Naive thymus-derived CD8-positive, alpha-beta T cell (primary cell): ENCODE data around the gene PIGL. TPM values are rescaled to one million over a fixed set of nuclear protein-coding genes. Genes with fewer than 3 reads are reported as not detected.
A peak's percentile ranks its signal among the peaks of the same experiment; 100 is the strongest.
"Not testable (repeated sequence)": the region's sequence is repeated elsewhere in the genome, so short reads cannot be mapped to it uniquely, and the experiment has no call there.

ENCODE experiments used
- ATAC-seq, 2 donors: fragments of 150-1000 bp; cut with Tn5 transposase in 1 of 2; sonication (Bioruptor Pico), chemical (Tn5 transposase) in 1 of 2; 1 replicate in 1 of 2; 2 replicates in 1 of 2; pipeline ENCODE4 v1.10.0; 2021; ENCODE audit warnings: mild to moderate bottlenecking in 2 of 2, moderate library complexity in 2 of 2
- POLR2A ChIA-PET: fragments of 350-600 bp; sonication (Branson Sonifier 250); formaldehyde crosslinking; loops from one replicate; lab custom pipeline; 2021; ENCODE audit warnings: antibody characterized with exemption; lab: Charles Lee
- DNase-seq, 10 donors: peaks; one replicate each; pipeline versions ENCODE4 v3.0.0 to v3.0.0-alpha.2; 2020 to 2022
- H3K27ac Mint-ChIP-seq, 10 donors: one replicate each; pipeline ENCODE4 v1.8.0; 2020 to 2022; ENCODE audit warnings: mild to moderate bottlenecking in 10 of 10, mixed read lengths in 10 of 10, moderate library complexity in 4 of 10, inconsistent platforms in 1 of 10
- H3K27me3 Mint-ChIP-seq, 5 donors: one replicate each; pipeline ENCODE4 v1.8.0; 2021 to 2022; ENCODE audit warnings: mixed read lengths in 5 of 5
- H3K36me3 Mint-ChIP-seq, 3 donors: one replicate each; pipeline ENCODE4 v1.8.0; 2020 to 2022; ENCODE audit warnings: mixed read lengths in 3 of 3, mild to moderate bottlenecking in 2 of 3, inconsistent platforms in 1 of 3
- H3K4me1 Mint-ChIP-seq, 4 donors: one replicate each; pipeline ENCODE4 v1.8.0; 2021 to 2022; ENCODE audit warnings: mixed read lengths in 4 of 4
- H3K4me3 Mint-ChIP-seq, 10 donors: one replicate each; pipeline ENCODE4 v1.8.0; 2020 to 2022; ENCODE audit warnings: mild to moderate bottlenecking in 10 of 10, mixed read lengths in 10 of 10, moderate library complexity in 6 of 10, inconsistent platforms in 1 of 10
- H3K9me3 Mint-ChIP-seq, 9 donors: one replicate each; pipeline ENCODE4 v1.8.0; 2020 to 2022; ENCODE audit warnings: mixed read lengths in 9 of 9, mild to moderate bottlenecking in 3 of 9, inconsistent platforms in 1 of 9, moderate library complexity in 1 of 9
- polyA plus RNA-seq, 3 donors: library from polyadenylated mRNA; unstranded; fragments of 300-500 nt; fragmentation: Illumina TruSeq; gene quantifications; one replicate each; pipeline ENCODE4 v1.2.3, GENCODE V29; 2021
- total RNA-seq, 8 experiments: library from RNA in 2 of 8; stranded (reverse) in 2 of 8; gene quantifications; one replicate each; pipeline ENCODE4 v1.2.3 and lab custom pipeline; 2021 to 2026

PIGL gene
- total and polyA plus RNA-seq, 5 experiments from 2014 or later, result 9.2 to 98.2 (median 14.3) TPM

- POLR2A ChIA-PET, result interaction anchor here (0.6 kb wide), 1 partner anchor 28 kb away, joined by 3 read pairs; no protein-coding TSS in a partner anchor
- Mint-ChIP-seq H3K36me3 (peaks cover 12 to 35% (median 24%) of the 10 kb centered on the region in 3 donors), H3K9me3 (peaks cover 0 to 8% (median 0%) of the 10 kb centered on the region in 9 donors), H3K4me3 (no peak overlapping the region), H3K4me1 (peaks cover 10 to 38% (median 23%) of the 10 kb centered on the region in 4 donors), H3K27me3 (no peaks in the 10 kb centered on the region), H3K27ac (peak overlapping the region in 2 of 10 donors; percentile 4 to 46)
- ATAC-seq (no peak), DNase-seq (no peak)
Measured at GRCh38 chr17:16281351-16281750, 64.3 kb downstream of the PIGL start.

DNA sequence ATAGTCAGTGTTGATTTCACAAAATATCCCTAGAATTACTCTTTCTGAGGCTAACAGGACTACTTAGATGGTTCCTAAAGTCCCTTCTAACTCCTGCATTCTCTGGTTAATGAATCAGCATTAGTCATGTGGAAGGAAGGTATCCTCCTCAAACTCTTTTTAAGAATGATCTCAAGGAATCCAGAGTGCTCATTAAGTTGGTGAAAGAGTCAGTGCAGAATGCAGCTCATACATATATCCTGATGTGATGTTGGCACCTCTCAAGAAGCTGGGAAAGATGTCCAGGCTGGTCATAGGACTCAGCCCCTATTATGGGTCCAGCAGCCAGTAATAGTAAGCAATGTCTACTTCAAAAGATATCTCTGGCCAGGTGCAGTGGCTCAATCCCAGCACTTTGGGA, 65.5 kb downstream of the PIGL start:
- H3K4me3 Mint-ChIP-seq, result no peak overlapping the region
- POLR2A ChIA-PET, result no interaction called here
- H3K27me3 Mint-ChIP-seq, result no peaks in the 10 kb centered on the region
- peaks cover 0 to 2% (median 0%) of the 10 kb centered on the region in 9 donors for H3K9me3 Mint-ChIP-seq
- DNase-seq (no peak), ATAC-seq (no peak)
- H3K27ac Mint-ChIP-seq, result peak overlapping the region in 3 of 10 donors; percentile 9 to 15 (median 15)
- H3K4me1 Mint-ChIP-seq, result peaks cover 20 to 49% (median 35%) of the 10 kb centered on the region in 4 donors
- H3K36me3 Mint-ChIP-seq, result peaks cover 9 to 25% (median 24%) of the 10 kb centered on the region in 3 donors

GRCh38 chr17:16283705-16284104, 66.7 kb downstream of the PIGL start:
- Mint-ChIP-seq H3K27me3 (no peaks in the 10 kb centered on the region), H3K4me1 (peaks cover 25 to 61% (median 46%) of the 10 kb centered on the region in 4 donors), H3K27ac (peak overlapping the region in 2 of 10 donors; percentile 11 to 95), H3K9me3 (no peaks in the 10 kb centered on the region), H3K4me3 (no peak overlapping the region), H3K36me3 (peaks cover 5 to 15% (median 13%) of the 10 kb centered on the region in 3 donors)
- POLR2A ChIA-PET, result no interaction called here
- no peak for DNase-seq
- no peak for ATAC-seq

DNA sequence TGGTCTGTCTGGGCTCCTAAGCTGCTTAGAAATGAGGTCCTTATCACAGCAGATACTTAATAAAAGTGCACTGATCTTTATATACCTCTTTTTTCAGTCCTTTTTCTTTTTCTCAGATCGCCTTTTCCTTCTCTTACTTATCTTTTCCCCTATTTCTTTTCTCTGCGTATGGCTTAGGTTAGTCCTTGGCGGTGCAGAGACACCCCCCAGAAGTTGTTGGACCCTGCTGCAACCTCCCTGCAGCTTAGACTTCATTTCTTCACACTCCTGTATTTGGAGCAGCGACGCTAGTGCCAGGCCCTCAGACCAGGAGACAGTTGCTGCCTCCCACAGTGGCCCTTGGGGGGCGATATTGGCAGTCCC, 68.6 kb downstream of the PIGL start:
- Mint-ChIP-seq H3K36me3 (peaks cover 0 to 6% (median 0%) of the 10 kb centered on the region in 3 donors), H3K4me1 (peaks cover 30 to 66% (median 58%) of the 10 kb centered on the region in 4 donors), H3K9me3 (no peaks in the 10 kb centered on the region), H3K27me3 (no peaks in the 10 kb centered on the region), H3K4me3 (peak overlapping the region; percentile 67 to 85 (median 80)), H3K27ac (peak overlapping the region; percentile 95 to 99 (median 98))
- POLR2A ChIA-PET, result interaction anchor here (0.6 to 2.8 kb wide), 8 partner anchors 18 to 95 kb away, joined by 3 to 16 read pairs (median 6); partner anchors contain the start of genes CENPV, PIGL and UBB
- DNase-seq (no peak), ATAC-seq (no peak)

GRCh38 chr17:16286009-16286946, 69.3 kb downstream of the PIGL start:
- H3K27me3 Mint-ChIP-seq, result no peaks in the 10 kb centered on the region
- peaks cover 0 to 6% (median 0%) of the 10 kb centered on the region in 3 donors for H3K36me3 Mint-ChIP-seq
- DNase-seq (peak; percentile 21 to 83 (median 66)), ATAC-seq (peak; percentile 92 to 95)
- H3K4me1 Mint-ChIP-seq, result peaks cover 30 to 64% (median 60%) of the 10 kb centered on the region in 4 donors
- H3K9me3 Mint-ChIP-seq, result no peaks in the 10 kb centered on the region
- H3K27ac Mint-ChIP-seq, result peak overlapping the region; percentile 95 to 99 (median 98)
- POLR2A ChIA-PET, result interaction anchor here (0.6 to 2.8 kb wide), 9 partner anchors 17 to 95 kb away, joined by 3 to 16 read pairs (median 6); partner anchors contain the start of genes CENPV, NCOR1, PIGL and UBB
- H3K4me3 Mint-ChIP-seq, result peak overlapping the region; percentile 67 to 85 (median 80)

DNA sequence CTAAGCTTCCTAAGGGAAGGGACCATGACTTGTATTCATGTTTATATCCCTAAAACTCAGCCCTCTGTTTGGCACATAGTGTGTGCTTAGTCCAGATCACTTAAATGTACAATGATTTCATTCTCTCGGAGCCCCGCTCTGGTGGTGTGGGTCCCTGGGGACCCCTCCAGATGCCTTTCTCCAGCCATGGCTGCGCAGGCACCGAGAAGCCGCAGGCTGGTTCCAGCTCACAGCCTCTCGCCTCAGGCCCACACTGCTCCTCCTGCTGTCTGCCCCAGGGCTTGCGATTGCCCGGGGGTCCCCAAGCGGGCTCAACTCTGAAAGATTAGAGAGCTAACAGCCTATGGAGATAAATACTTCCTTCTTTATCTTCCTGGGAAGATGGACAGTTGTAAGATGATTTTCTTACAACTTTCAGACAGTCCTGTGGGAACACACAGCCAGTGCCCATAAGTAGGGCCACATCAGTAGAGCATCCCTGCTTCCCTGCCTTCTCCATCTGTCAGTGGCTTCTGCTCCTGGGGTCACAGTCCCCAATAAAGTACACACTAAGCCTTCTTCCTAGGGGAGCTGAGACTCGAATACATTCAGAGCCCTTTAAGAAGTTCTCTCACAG, 70.0 kb downstream of the PIGL start:
- Mint-ChIP-seq H3K27ac (peak overlapping the region; percentile 95 to 99 (median 98)), H3K27me3 (no peaks in the 10 kb centered on the region), H3K4me1 (peaks cover 30 to 64% (median 58%) of the 10 kb centered on the region in 4 donors), H3K36me3 (peaks cover 0 to 7% (median 0%) of the 10 kb centered on the region in 3 donors), H3K9me3 (no peaks in the 10 kb centered on the region), H3K4me3 (peak overlapping the region; percentile 38 to 85 (median 80))
- POLR2A ChIA-PET, result interaction anchor here (1.6 to 2.8 kb wide), 2 partner anchors 66 to 70 kb away, joined by 12 to 16 read pairs; partner anchors contain the start of genes CENPV and PIGL
- DNase-seq (peak in 1 of 10 donors; percentile 43), ATAC-seq (no peak)

GRCh38 chr17:16287563-16288027, 70.6 kb downstream of the PIGL start:
- Mint-ChIP-seq H3K9me3 (no peaks in the 10 kb centered on the region), H3K4me3 (peak overlapping the region; percentile 38 to 85 (median 80)), H3K36me3 (peaks cover 0 to 11% (median 0%) of the 10 kb centered on the region in 3 donors), H3K27ac (peak overlapping the region; percentile 95 to 99 (median 98)), H3K27me3 (no peaks in the 10 kb centered on the region), H3K4me1 (peaks cover 30 to 68% (median 58%) of the 10 kb centered on the region in 4 donors)
- ATAC-seq (peak in 1 of 2 donors; percentile 27), DNase-seq (peak in 3 of 10 donors; percentile 6 to 30 (median 24))
- POLR2A ChIA-PET, result interaction anchor here (2.8 kb wide), 1 partner anchor 70 kb away, joined by 16 read pairs; the partner anchor contains the start of gene PIGL

- no peaks in the 10 kb centered on the region for H3K9me3 Mint-ChIP-seq
- H3K27me3 Mint-ChIP-seq, result no peaks in the 10 kb centered on the region
- H3K36me3 Mint-ChIP-seq, result peaks cover 0 to 11% (median 2%) of the 10 kb centered on the region in 3 donors
- peak overlapping the region in 7 of 10 donors; percentile 32 to 85 (median 57) for H3K4me3 Mint-ChIP-seq
- POLR2A ChIA-PET, result interaction anchor here (0.6 to 2.0 kb wide), 4 partner anchors 21 to 142 kb away, joined by 3 to 7 read pairs (median 4); partner anchors contain the start of gene CENPV
- DNase-seq (no peak), ATAC-seq (no peak)
- H3K4me1 Mint-ChIP-seq, result peaks cover 30 to 68% (median 57%) of the 10 kb centered on the region in 4 donors
- peak overlapping the region; percentile 82 to 98 (median 91) for H3K27ac Mint-ChIP-seq
Measured at GRCh38 chr17:16288860-16289571, 72.0 kb downstream of the PIGL start.

DNA sequence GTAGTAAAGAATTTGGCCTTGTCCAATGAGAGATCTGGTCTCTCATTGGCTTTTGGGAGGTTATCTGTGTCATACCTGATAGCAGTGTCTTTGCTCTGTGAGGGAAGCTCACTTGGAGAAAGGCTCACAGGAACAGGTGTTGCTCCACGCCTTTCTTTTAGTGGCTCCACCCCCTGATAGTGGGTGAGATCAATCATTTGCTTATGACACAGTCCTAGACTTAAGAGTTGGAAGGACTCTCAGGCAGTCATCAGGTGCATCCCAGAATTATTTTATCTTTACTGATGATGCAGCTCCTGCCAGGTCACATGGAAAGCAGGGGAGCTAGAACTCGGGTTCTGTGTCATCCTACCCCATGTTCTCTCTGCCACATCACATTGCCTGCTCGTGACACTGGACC, 76.9 kb downstream of the PIGL start:
- Mint-ChIP-seq H3K9me3 (no peaks in the 10 kb centered on the region), H3K4me1 (peaks cover 14 to 43% (median 34%) of the 10 kb centered on the region in 4 donors), H3K27me3 (no peaks in the 10 kb centered on the region), H3K27ac (no peak overlapping the region), H3K36me3 (peaks cover 0 to 5% (median 2%) of the 10 kb centered on the region in 3 donors), H3K4me3 (no peak overlapping the region)
- ATAC-seq, result no peak
- no peak for DNase-seq
- POLR2A ChIA-PET, result interaction anchor here (0.6 kb wide), 1 partner anchor 53 kb away, joined by 3 read pairs; no protein-coding TSS in a partner anchor

DNA sequence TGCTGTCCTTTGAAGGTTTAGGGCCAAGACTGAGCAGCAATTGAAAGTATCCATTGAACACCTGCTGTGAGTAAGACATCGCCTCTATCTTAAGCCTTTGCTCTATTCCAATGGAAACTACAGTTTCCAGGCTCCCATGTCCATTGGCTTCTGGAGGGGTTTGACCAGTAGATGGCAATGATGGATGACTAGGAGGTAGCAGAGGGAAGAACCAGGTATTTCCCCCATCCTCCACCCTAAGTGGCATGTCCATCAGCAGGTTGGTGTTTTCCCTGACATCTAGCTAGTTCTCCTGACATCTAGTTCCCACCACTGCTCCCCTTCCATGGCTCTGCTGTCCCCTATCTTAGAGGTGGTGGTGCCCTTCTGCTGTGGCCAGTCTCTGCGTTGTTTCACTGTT, 77.5 kb downstream of the PIGL start:
- H3K9me3 Mint-ChIP-seq, result no peaks in the 10 kb centered on the region
- POLR2A ChIA-PET, result no interaction called here
- H3K4me1 Mint-ChIP-seq, result peaks cover 13 to 37% (median 28%) of the 10 kb centered on the region in 4 donors
- peaks cover 0 to 5% (median 2%) of the 10 kb centered on the region in 3 donors for H3K36me3 Mint-ChIP-seq
- no peak overlapping the region for H3K4me3 Mint-ChIP-seq
- no peak for ATAC-seq
- DNase-seq, result no peak
- peak overlapping the region in 4 of 10 donors; percentile 12 to 68 (median 46) for H3K27ac Mint-ChIP-seq
- no peaks in the 10 kb centered on the region for H3K27me3 Mint-ChIP-seq

- ATAC-seq, H3K27ac Mint-ChIP-seq, H3K27me3 Mint-ChIP-seq, H3K9me3 Mint-ChIP-seq, H3K4me3 Mint-ChIP-seq, DNase-seq, POLR2A ChIA-PET: not testable (repeated sequence)
- H3K4me1 Mint-ChIP-seq, result peaks cover 11 to 31% (median 26%) of the 10 kb centered on the region in 4 donors
- peaks cover 0 to 16% (median 8%) of the 10 kb centered on the region in 3 donors for H3K36me3 Mint-ChIP-seq
Measured at GRCh38 chr17:16296072-16296471, 79.1 kb downstream of the PIGL start.
